Gastroesophageal sphincter (tissue), 3 donors: ENCODE results near the gene ZNF830.

ENCODE experiments used
- POLR2AphosphoS5 ChIP-seq: sonication (generic); formaldehyde crosslinking; IDR thresholded peaks from one replicate; pipeline ENCODE4 v1.6.1; 2017; ENCODE audit warnings: antibody characterized with exemption
- TF ChIP-seq, protein P1 (sequence below), 4 experiments: fragments of 200-600 bp in 2 of 4; fragments of 450-650 bp in 2 of 4; sonication (generic) in 1 of 4; IDR thresholded peaks; one replicate each; pipeline ENCODE4 v1.5.1; 2017 to 2019; ENCODE audit warnings: antibody characterized with exemption in 4 of 4, mild to moderate bottlenecking in 2 of 4, moderate library complexity in 2 of 4

GRCh38 chr17:34917381-34917780 lies 44.0 kb upstream of the ZNF830 start:
- TF ChIP-seq, protein P1, sequence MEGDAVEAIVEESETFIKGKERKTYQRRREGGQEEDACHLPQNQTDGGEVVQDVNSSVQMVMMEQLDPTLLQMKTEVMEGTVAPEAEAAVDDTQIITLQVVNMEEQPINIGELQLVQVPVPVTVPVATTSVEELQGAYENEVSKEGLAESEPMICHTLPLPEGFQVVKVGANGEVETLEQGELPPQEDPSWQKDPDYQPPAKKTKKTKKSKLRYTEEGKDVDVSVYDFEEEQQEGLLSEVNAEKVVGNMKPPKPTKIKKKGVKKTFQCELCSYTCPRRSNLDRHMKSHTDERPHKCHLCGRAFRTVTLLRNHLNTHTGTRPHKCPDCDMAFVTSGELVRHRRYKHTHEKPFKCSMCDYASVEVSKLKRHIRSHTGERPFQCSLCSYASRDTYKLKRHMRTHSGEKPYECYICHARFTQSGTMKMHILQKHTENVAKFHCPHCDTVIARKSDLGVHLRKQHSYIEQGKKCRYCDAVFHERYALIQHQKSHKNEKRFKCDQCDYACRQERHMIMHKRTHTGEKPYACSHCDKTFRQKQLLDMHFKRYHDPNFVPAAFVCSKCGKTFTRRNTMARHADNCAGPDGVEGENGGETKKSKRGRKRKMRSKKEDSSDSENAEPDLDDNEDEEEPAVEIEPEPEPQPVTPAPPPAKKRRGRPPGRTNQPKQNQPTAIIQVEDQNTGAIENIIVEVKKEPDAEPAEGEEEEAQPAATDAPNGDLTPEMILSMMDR (IDR thresholded peaks at IDR 0.05), result no peak
- TF ChIP-seq POLR2AphosphoS5, result no peak
